Right atrium auricular region (tissue), 2 donors: ENCODE data around the gene MTFMT. TPM values are rescaled to one million over a fixed set of nuclear protein-coding genes. Genes with fewer than 3 reads are reported as not detected.
A peak's percentile ranks its signal among the peaks of the same experiment; 100 is the strongest.

Source experiments
- DNase-seq: peaks from one replicate; pipeline ENCODE4 v3.0.0-alpha.2; 2019; ENCODE audit warnings: low spot score
- H3K27ac ChIP-seq, 2 donors: fragments of 200-600 bp; sonication (generic); 1 replicate in 1 of 2; 2 replicates in 1 of 2; pipeline ENCODE4 v1.5.1; 2016 to 2019
- H3K27me3 ChIP-seq, 2 donors: fragments of 200-600 bp; sonication (generic); one replicate each; pipeline versions ENCODE4 v1.5.1 to v1.6.0; 2017 to 2019
- H3K36me3 ChIP-seq: fragments of 200-600 bp; sonication (generic); one replicate; pipeline ENCODE4 v1.5.1; 2016
- H3K4me1 ChIP-seq, 2 donors: fragments of 200-600 bp; sonication (generic); one replicate each; pipeline versions ENCODE4 v1.5.1 to v1.6.0; 2017 to 2019
- H3K4me3 ChIP-seq, 2 donors: fragments of 200-600 bp; sonication (generic); 1 replicate in 1 of 2; 2 replicates in 1 of 2; pipeline ENCODE4 v1.5.1; 2017 to 2019; ENCODE audit warnings: mild to moderate bottlenecking in 1 of 2, moderate library complexity in 1 of 2
- H3K9me3 ChIP-seq, 2 donors: fragments of 200-600 bp; sonication (generic); one replicate each; pipeline ENCODE4 v1.5.1; 2019
- total RNA-seq, 2 donors: library from RNA; depleted of rRNA; stranded (reverse); fragments of >200 nt; gene quantifications; one replicate each; pipeline ENCODE4 v1.1.0, GENCODE V29; 2016
- TF ChIP-seq, protein P1 (sequence below), 2 donors: fragments of 200-600 bp; sonication (generic); IDR thresholded peaks; one replicate each; pipeline ENCODE4 v1.5.1; 2019; ENCODE audit warnings: antibody characterized with exemption in 2 of 2

MTFMT gene
- total RNA-seq, 2 donors from 2014 or later = 24.1 to 25.9 TPM

- DNase-seq = no peak
- peaks cover 64% of the 10 kb centered on the region for H3K36me3 ChIP-seq
- peak overlapping the region; percentile 75 to 98 for H3K27ac ChIP-seq
Observed at GRCh38 chr15:65058394-65059368, 29.2 kb upstream of the MTFMT start.

DNA sequence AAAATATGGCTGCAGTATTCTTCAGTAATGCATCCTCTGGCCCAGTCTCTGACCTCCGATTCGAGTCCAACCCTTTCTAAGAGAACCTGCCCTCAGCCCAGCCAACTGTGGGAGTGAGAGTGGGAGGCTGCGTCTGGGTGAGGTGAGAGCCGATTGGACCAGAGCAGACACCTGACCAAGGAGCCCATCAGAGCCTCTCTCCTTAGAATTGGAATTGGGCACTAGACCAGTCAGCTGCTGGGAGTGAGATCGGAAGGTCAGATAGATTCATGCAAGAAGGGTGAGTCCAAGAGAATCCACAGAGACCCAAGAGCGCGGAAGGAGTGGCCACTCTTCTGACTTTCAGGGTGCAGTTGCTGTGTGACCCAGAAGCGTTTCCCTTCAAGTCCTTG, 28.1 kb upstream of the MTFMT start:
- TF ChIP-seq, protein P1, sequence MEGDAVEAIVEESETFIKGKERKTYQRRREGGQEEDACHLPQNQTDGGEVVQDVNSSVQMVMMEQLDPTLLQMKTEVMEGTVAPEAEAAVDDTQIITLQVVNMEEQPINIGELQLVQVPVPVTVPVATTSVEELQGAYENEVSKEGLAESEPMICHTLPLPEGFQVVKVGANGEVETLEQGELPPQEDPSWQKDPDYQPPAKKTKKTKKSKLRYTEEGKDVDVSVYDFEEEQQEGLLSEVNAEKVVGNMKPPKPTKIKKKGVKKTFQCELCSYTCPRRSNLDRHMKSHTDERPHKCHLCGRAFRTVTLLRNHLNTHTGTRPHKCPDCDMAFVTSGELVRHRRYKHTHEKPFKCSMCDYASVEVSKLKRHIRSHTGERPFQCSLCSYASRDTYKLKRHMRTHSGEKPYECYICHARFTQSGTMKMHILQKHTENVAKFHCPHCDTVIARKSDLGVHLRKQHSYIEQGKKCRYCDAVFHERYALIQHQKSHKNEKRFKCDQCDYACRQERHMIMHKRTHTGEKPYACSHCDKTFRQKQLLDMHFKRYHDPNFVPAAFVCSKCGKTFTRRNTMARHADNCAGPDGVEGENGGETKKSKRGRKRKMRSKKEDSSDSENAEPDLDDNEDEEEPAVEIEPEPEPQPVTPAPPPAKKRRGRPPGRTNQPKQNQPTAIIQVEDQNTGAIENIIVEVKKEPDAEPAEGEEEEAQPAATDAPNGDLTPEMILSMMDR (IDR thresholded peaks at IDR 0.05) = no peak
- Histone ChIP-seq H3K4me1 (peaks cover 4 to 63% of the 10 kb centered on the region in 2 donors), H3K27ac (peak overlapping the region in 1 of 2 donors; percentile 98), H3K4me3 (no peak overlapping the region), H3K9me3 (no peaks in the 10 kb centered on the region), H3K36me3 (peaks cover 72% of the 10 kb centered on the region), H3K27me3 (no peaks in the 10 kb centered on the region)
- DNase-seq = no peak

More at GRCh38 chr15:65058394-65059368, 29.2 kb upstream of the MTFMT start:
- H3K4me1 ChIP-seq = peaks cover 4 to 72% of the 10 kb centered on the region in 2 donors
- H3K4me3 ChIP-seq = no peak overlapping the region
- TF ChIP-seq, protein P1 (IDR thresholded peaks at IDR 0.05) = no peak
- H3K9me3 ChIP-seq = no peaks in the 10 kb centered on the region
- no peaks in the 10 kb centered on the region for H3K27me3 ChIP-seq

GRCh38 chr15:65056868-65057548, 27.6 kb upstream of the MTFMT start:
- Histone ChIP-seq H3K4me1 (peaks cover 4 to 57% of the 10 kb centered on the region in 2 donors), H3K9me3 (no peaks in the 10 kb centered on the region), H3K27ac (peak overlapping the region; percentile 12 to 98), H3K4me3 (no peak overlapping the region), H3K36me3 (peaks cover 73% of the 10 kb centered on the region), H3K27me3 (no peaks in the 10 kb centered on the region)
- TF ChIP-seq, protein P1 (IDR thresholded peaks at IDR 0.05) = no peak
- no peak for DNase-seq

GRCh38 chr15:65056106-65056505, 26.7 kb upstream of the MTFMT start:
- no peak overlapping the region for H3K4me3 ChIP-seq
- no peak for DNase-seq
- H3K27ac ChIP-seq = peak overlapping the region; percentile 67 to 98
- H3K36me3 ChIP-seq = peaks cover 73% of the 10 kb centered on the region
- H3K27me3 ChIP-seq = no peaks in the 10 kb centered on the region
- TF ChIP-seq, protein P1 (IDR thresholded peaks at IDR 0.05) = no peak
- no peaks in the 10 kb centered on the region for H3K9me3 ChIP-seq
- peaks cover 4 to 49% of the 10 kb centered on the region in 2 donors for H3K4me1 ChIP-seq

GRCh38 chr15:65055201-65055870, 25.9 kb upstream of the MTFMT start:
- no peak overlapping the region for H3K4me3 ChIP-seq
- TF ChIP-seq, protein P1 (IDR thresholded peaks at IDR 0.05) = no peak
- peak overlapping the region; percentile 67 to 98 for H3K27ac ChIP-seq
- peaks cover 4 to 42% of the 10 kb centered on the region in 2 donors for H3K4me1 ChIP-seq
- no peaks in the 10 kb centered on the region for H3K9me3 ChIP-seq
- DNase-seq = no peak
- H3K36me3 ChIP-seq = peaks cover 73% of the 10 kb centered on the region
- H3K27me3 ChIP-seq = no peaks in the 10 kb centered on the region
